Mesenchymal stem cell (in vitro differentiated cells and primary cell): ENCODE data around the gene SYNE4.
A peak's percentile ranks its signal among the peaks of the same experiment; 100 is the strongest.

Experiments
- DNase-seq: peaks from one replicate; pipeline ENCODE4 v3.0.0-alpha.2; 2013
- H2AFZ ChIP-seq: one replicate; pipeline ENCODE4 v1.6.1; 2013; ENCODE audit warnings: low read depth, mild to moderate bottlenecking, control low read depth, inconsistent platforms, low read length, moderate library complexity
- H2AK5ac ChIP-seq: 2 replicates; pipeline ENCODE4 v1.6.1; 2013; ENCODE audit warnings: low read length, moderate library complexity, mild to moderate bottlenecking, inconsistent platforms; ENCODE audit not compliant: severe bottlenecking
- H2BK120ac ChIP-seq: one replicate; pipeline ENCODE4 v1.6.1; 2013; ENCODE audit warnings: low read depth, mild to moderate bottlenecking, inconsistent platforms, low read length, moderate library complexity
- H2BK12ac ChIP-seq, 2 experiments: one replicate each; pipeline ENCODE4 v1.6.1; 2013; ENCODE audit warnings: inconsistent platforms in 2 of 2, low read length in 2 of 2, mild to moderate bottlenecking in 2 of 2, moderate library complexity in 2 of 2, control low read depth in 1 of 2
- H2BK15ac ChIP-seq: one replicate; pipeline ENCODE4 v1.6.1; 2013; ENCODE audit warnings: mild to moderate bottlenecking, low read depth, inconsistent platforms; ENCODE audit not compliant: poor library complexity, severe bottlenecking
- H2BK5ac ChIP-seq: 2 replicates; pipeline ENCODE4 v1.6.1; 2013; ENCODE audit warnings: low read depth, mild to moderate bottlenecking, low read length, control low read depth, inconsistent platforms; ENCODE audit not compliant: poor library complexity, severe bottlenecking
- H3K14ac ChIP-seq, 2 experiments: one replicate each; pipeline ENCODE4 v1.6.1; 2013; ENCODE audit warnings: inconsistent platforms in 2 of 2, low read length in 2 of 2, control low read depth in 1 of 2, mild to moderate bottlenecking in 1 of 2, moderate library complexity in 1 of 2
- H3K18ac ChIP-seq, 2 experiments: one replicate each; pipeline ENCODE4 v1.6.1; 2013; ENCODE audit warnings: inconsistent platforms in 2 of 2, low read length in 2 of 2, control low read depth in 1 of 2, low read depth in 1 of 2, mild to moderate bottlenecking in 1 of 2
- H3K23ac ChIP-seq, 2 experiments: one replicate each; pipeline ENCODE4 v1.6.1; 2013; ENCODE audit warnings: inconsistent platforms in 2 of 2, low read length in 2 of 2, mild to moderate bottlenecking in 2 of 2, moderate library complexity in 2 of 2, control low read depth in 1 of 2
- H3K27ac ChIP-seq: 2 replicates; pipeline ENCODE4 v1.5.1; 2013; ENCODE audit warnings: mild to moderate bottlenecking, moderate library complexity, low read length, control low read depth, inconsistent platforms; ENCODE audit not compliant: poor library complexity, severe bottlenecking
- H3K27me3 ChIP-seq, 2 experiments: 2 replicates each; pipeline versions ENCODE4 v1.6.1 to v1.7.0; 2013; ENCODE audit warnings: low read length in 2 of 2, mild to moderate bottlenecking in 2 of 2, moderate library complexity in 2 of 2, control low read depth in 1 of 2, inconsistent platforms in 1 of 2; ENCODE audit not compliant: control insufficient read depth in 1 of 2, insufficient read depth in 1 of 2
- H3K36me3 ChIP-seq, 2 experiments: 2 replicates each; pipeline versions ENCODE4 v1.6.1 to v1.7.0; 2013; ENCODE audit warnings: low read length in 2 of 2, control low read depth in 1 of 2, inconsistent platforms in 1 of 2, low read depth in 1 of 2, mild to moderate bottlenecking in 1 of 2; ENCODE audit not compliant: insufficient read depth in 2 of 2, control insufficient read depth in 1 of 2
- H3K4ac ChIP-seq, 2 experiments: one replicate each; pipeline ENCODE4 v1.6.1; 2013; ENCODE audit warnings: inconsistent platforms in 2 of 2, low read length in 2 of 2, mild to moderate bottlenecking in 2 of 2, moderate library complexity in 2 of 2, control low read depth in 1 of 2, low read depth in 1 of 2
- H3K4me1 ChIP-seq: 2 replicates; pipeline ENCODE4 v1.6.1; 2013; ENCODE audit warnings: low read depth, low read length, control low read depth; ENCODE audit not compliant: control insufficient read depth, insufficient read depth
- H3K4me2 ChIP-seq: 2 replicates; pipeline ENCODE4 v1.6.1; 2013; ENCODE audit warnings: low read length, mild to moderate bottlenecking, inconsistent platforms; ENCODE audit not compliant: poor library complexity, severe bottlenecking
- H3K4me3 ChIP-seq, 2 experiments: 2 replicates each; pipeline versions ENCODE4 v1.5.1 to v1.7.0; 2013; ENCODE audit warnings: low read length in 2 of 2, mild to moderate bottlenecking in 2 of 2, control low read depth in 1 of 2, low read depth in 1 of 2; ENCODE audit not compliant: insufficient read depth in 1 of 2
- H3K79me1 ChIP-seq: replicated peaks from 2 replicates; pipeline ENCODE4 v1.6.1; 2013; ENCODE audit warnings: mild to moderate bottlenecking, control low read depth, low read length, inconsistent platforms; ENCODE audit not compliant: poor library complexity, severe bottlenecking
- H3K9ac ChIP-seq: 2 replicates; pipeline ENCODE4 v1.7.0; 2013; ENCODE audit warnings: mild to moderate bottlenecking, low read length, moderate library complexity
- H3K9me3 ChIP-seq: 2 replicates; pipeline ENCODE4 v1.7.0; 2013; ENCODE audit warnings: mild to moderate bottlenecking, low read length; ENCODE audit not compliant: control insufficient read depth
- H4K8ac ChIP-seq: one replicate; pipeline ENCODE4 v1.6.1; 2013; ENCODE audit warnings: inconsistent platforms, mild to moderate bottlenecking, low read length, moderate library complexity
- H4K91ac ChIP-seq: one replicate; pipeline ENCODE4 v1.6.1; 2013; ENCODE audit warnings: mild to moderate bottlenecking, low read length, inconsistent platforms
- WGBS: methylation state at CpG from one replicate; pipeline ENCODE4 v1.1.7; 2013; ENCODE audit warnings: mixed read lengths; 5-methylcytosine and 5-hydroxymethylcytosine counted together

The SYNE4 gene

DNA sequence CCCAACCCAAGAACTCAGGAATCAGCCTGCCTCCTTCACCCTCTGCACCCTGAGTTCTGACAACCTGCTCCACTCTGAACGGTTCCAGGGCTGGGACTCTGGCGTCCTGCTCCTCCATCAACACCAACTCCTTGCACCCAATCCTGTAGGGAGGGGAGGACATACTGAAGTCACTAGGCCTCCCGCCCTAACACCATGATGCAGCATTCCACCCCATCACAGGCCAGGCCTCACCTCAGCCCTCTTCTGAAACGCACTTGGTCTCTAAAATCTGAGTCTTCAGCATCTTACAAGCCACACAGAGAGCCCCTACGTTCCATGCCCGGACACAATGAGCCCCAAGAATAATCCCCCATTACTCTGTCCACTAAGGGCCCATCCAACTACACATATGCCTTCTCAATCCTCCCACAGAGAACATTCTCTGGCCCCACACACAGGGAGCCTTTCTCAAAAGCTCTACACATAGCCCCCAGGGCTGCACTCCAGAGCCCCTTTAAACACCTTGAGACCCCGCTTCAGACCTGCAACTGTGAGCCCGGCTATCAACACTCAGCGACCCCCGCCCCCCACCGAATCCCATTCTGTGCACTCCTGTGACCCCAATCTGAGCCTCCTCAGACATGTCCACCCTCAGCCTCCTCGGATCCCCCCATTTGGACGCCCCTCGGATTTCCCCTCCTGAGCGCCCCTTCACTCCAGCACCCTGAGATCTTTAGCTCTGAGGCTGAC lies 4.8 kb upstream of the SYNE4 start:
- H2BK12ac ChIP-seq, result peak overlapping the region in 1 of 2 experiments; percentile 59
- H4K8ac ChIP-seq, result peak overlapping the region; percentile 12
- peaks cover 19% of the 10 kb centered on the region for H3K79me1 ChIP-seq
- H2BK120ac ChIP-seq, result peak overlapping the region; percentile 11
- H3K9ac ChIP-seq, result peak overlapping the region; percentile 96
- H3K18ac ChIP-seq, result peak overlapping the region in 1 of 2 experiments; percentile 74
- peak overlapping the region; percentile 71 for H3K4me2 ChIP-seq
- H3K23ac ChIP-seq, result no peak overlapping the region
- H3K9me3 ChIP-seq, result no peaks in the 10 kb centered on the region
- H2BK15ac ChIP-seq, result peak overlapping the region; percentile 48
- no peak overlapping the region for H4K91ac ChIP-seq
- H3K14ac ChIP-seq, result peak overlapping the region; percentile 45 to 76
- peak overlapping the region; percentile 43 to 45 for H3K4ac ChIP-seq
- H3K27ac ChIP-seq, result no peak overlapping the region
- peaks cover 23% of the 10 kb centered on the region for H3K4me1 ChIP-seq
- H2AK5ac ChIP-seq, result peak overlapping the region; percentile 53
- DNase-seq, result no peak
- H3K27me3 ChIP-seq, result no peaks in the 10 kb centered on the region
- H2BK5ac ChIP-seq, result no peak overlapping the region
- 34% methylated on average over 15 of the region's 15 CpGs for WGBS
- peaks cover 30 to 31% of the 10 kb centered on the region in 2 experiments for H3K36me3 ChIP-seq
- peak overlapping the region; percentile 75 to 92 for H3K4me3 ChIP-seq
- peak overlapping the region; percentile 78 for H2AFZ ChIP-seq

DNA sequence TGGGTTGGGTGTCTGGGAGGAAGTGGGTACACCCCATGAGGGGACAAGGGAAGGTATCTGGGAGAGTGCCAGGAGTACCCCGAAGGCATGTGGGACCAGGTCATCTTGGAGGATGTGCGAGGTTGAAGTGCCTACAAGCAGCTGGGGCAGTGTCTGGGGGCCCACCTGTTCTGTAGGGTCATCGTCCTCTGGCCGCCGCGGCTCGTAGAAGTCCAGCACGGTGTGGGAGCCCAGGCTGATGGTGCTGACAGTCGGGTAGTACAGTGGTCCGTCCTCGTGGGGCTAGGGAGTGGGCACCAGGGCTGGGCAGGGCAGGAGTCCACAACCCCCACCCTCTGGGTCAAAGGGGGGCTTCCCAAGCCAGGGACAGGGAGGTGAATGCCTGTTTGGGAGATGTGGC lies 1.8 kb upstream of the SYNE4 start:
- no peak for DNase-seq
- Histone ChIP-seq H3K4me3 (no peak overlapping the region), H3K18ac (no peak overlapping the region), H3K4ac (no peak overlapping the region), H3K27ac (no peak overlapping the region), H3K79me1 (peaks cover 18% of the 10 kb centered on the region), H2AFZ (no peak overlapping the region), H2BK5ac (no peak overlapping the region), H2AK5ac (no peak overlapping the region), H3K4me1 (peaks cover 21% of the 10 kb centered on the region), H3K4me2 (no peak overlapping the region), H3K36me3 (peaks cover 3 to 6% of the 10 kb centered on the region in 2 experiments), H2BK120ac (no peak overlapping the region), H2BK15ac (no peak overlapping the region), H4K91ac (no peak overlapping the region), H3K27me3 (no peaks in the 10 kb centered on the region), H3K9ac (no peak overlapping the region), H3K14ac (no peak overlapping the region), H3K9me3 (no peaks in the 10 kb centered on the region), H3K23ac (no peak overlapping the region), H2BK12ac (no peak overlapping the region), H4K8ac (no peak overlapping the region)
- 96% methylated on average over 11 of the region's 11 CpGs for WGBS

DNA sequence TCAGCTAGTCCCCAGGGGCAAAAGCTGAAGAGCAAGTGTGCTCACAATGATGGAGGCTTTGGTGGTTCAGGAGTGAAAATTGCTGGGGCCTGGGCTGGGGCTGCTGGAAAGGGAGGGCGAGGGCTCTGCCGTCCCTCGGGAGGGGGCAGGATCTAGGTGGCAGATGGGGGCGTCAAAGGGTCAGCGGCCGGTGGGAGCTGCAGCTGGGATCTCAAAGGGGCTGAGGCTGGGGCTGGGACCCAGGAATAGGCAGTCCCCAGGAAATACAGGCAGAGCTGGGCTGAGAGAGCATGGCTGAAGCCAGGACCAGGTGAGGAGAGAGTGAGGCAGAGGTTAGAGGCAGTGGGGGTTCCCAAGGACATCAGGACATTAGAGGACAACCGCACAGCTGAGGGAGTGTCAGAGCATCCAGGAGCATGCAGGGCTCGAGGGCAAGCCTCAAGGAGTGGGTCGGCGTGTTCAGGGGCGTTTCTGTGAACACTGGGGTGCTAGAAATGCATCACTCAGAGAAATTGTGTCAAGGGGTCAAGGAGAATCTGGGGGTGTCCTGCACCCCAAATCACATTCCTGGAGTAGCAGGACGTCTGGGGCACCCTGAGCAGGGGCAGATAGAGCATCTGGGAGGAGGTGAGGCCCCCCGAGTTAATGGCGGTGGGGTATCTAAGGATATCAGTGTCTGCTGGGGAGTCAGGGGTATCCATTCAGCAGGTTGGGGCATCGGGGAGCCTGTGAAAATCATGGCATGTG lies 1.2 kb upstream of the SYNE4 start:
- WGBS, result 63% methylated on average over 15 of the region's 15 CpGs
- Histone ChIP-seq H3K4me2 (peak overlapping the region; percentile 72), H4K91ac (peak overlapping the region; percentile 82), H4K8ac (peak overlapping the region; percentile 80), H3K4me1 (peaks cover 21% of the 10 kb centered on the region), H2AK5ac (peak overlapping the region; percentile 24), H2AFZ (no peak overlapping the region), H2BK15ac (no peak overlapping the region), H3K4me3 (peak overlapping the region; percentile 40 to 75), H3K36me3 (peaks cover 0 to 6% of the 10 kb centered on the region in 2 experiments), H2BK5ac (no peak overlapping the region), H2BK12ac (peak overlapping the region in 1 of 2 experiments; percentile 45), H3K27ac (no peak overlapping the region), H3K4ac (peak overlapping the region in 1 of 2 experiments; percentile 30), H3K23ac (no peak overlapping the region), H3K79me1 (peaks cover 18% of the 10 kb centered on the region), H3K9me3 (no peaks in the 10 kb centered on the region), H3K27me3 (no peaks in the 10 kb centered on the region), H3K14ac (no peak overlapping the region), H3K9ac (peak overlapping the region; percentile 89), H2BK120ac (no peak overlapping the region), H3K18ac (peak overlapping the region; percentile 29 to 74)
- no peak for DNase-seq

DNA sequence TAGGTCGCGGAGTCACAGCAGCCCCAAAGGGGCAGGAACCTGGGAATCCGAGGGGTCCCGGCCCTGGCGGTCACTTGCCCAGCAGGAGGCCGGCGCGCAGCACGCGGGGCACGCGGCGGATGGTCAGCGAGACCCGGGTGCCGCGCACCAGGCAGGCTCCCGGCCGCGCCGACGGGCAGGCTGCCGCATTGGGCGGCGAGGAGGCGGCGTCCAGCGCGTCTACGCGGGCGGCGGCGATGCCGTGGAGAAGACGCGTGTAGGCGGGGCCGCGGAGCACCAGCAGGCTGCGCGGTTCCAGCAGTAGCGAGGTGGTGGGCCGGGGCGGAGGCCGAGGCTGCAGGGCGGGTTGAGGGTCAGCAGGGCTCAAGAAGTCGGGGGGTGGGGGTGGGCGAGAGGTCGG lies 607 bp upstream of the SYNE4 start:
- peak overlapping the region in 1 of 2 experiments; percentile 10 for H3K14ac ChIP-seq
- no peaks in the 10 kb centered on the region for H3K9me3 ChIP-seq
- H3K9ac ChIP-seq, result peak overlapping the region; percentile 89
- H3K27me3 ChIP-seq, result no peaks in the 10 kb centered on the region
- peak overlapping the region; percentile 29 for H2BK120ac ChIP-seq
- H3K4me1 ChIP-seq, result peaks cover 17% of the 10 kb centered on the region
- WGBS, result 2% methylated on average over 50 of the region's 50 CpGs
- no peak overlapping the region for H2BK15ac ChIP-seq
- H3K4me2 ChIP-seq, result peak overlapping the region; percentile 72
- H3K27ac ChIP-seq, result no peak overlapping the region
- no peak overlapping the region for H2AK5ac ChIP-seq
- H2BK5ac ChIP-seq, result no peak overlapping the region
- H3K23ac ChIP-seq, result no peak overlapping the region
- H4K8ac ChIP-seq, result peak overlapping the region; percentile 84
- peak overlapping the region; percentile 31 for H2AFZ ChIP-seq
- H2BK12ac ChIP-seq, result no peak overlapping the region
- peaks cover 18% of the 10 kb centered on the region for H3K79me1 ChIP-seq
- peaks cover 0 to 9% of the 10 kb centered on the region in 2 experiments for H3K36me3 ChIP-seq
- peak overlapping the region in 1 of 2 experiments; percentile 56 for H3K4ac ChIP-seq
- H3K18ac ChIP-seq, result peak overlapping the region; percentile 73 to 74
- peak; percentile 65 for DNase-seq
- H4K91ac ChIP-seq, result peak overlapping the region; percentile 82
- H3K4me3 ChIP-seq, result peak overlapping the region; percentile 40 to 75
